CD4-positive, alpha-beta T cell treated with Interleukin-2 at 100 ng/mL for 4 hours (primary cell): ENCODE data around the gene ZRANB3.
"Not testable (repeated sequence)": the region's sequence is repeated elsewhere in the genome, so short reads cannot be mapped to it uniquely, and the experiment has no call there.

Source experiments
- DNase-seq: peaks from one replicate; pipeline ENCODE4 v3.0.0-alpha.2; 2020; ENCODE audit warnings: low spot score

The ZRANB3 gene

DNA sequence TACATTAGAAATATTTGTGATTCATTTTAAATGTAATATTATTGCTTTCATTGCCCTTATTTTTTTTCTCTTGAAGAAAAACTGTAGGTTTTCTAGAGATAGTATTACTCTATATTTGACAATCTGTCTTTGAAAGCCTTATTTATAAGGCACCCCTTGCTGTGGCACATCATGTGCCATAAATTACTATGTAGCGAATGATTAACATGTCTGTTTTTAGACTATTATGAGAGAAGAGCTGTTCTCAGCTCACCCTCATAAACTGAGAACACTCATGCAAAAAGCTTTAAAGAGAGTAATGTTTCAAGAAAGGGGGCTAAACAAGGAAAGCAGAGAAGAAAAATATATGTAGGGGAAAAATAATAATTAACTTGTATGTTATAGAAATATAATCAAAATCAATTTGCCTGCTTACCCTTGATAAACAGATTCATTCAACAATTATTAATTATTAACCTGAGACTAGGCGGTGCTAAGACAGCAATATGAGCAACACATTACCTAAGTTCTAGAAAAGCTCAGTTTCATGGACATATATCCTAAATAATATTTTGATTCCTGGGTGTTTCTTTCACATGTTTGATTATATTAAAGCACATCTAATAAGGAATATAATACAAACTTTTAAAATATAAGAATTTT is 409.9 kb downstream of the ZRANB3 start:
- DNase-seq = no peak

GRCh38 chr2:135119582-135119981 is 411.4 kb downstream of the ZRANB3 start:
- DNase-seq = no peak

DNA sequence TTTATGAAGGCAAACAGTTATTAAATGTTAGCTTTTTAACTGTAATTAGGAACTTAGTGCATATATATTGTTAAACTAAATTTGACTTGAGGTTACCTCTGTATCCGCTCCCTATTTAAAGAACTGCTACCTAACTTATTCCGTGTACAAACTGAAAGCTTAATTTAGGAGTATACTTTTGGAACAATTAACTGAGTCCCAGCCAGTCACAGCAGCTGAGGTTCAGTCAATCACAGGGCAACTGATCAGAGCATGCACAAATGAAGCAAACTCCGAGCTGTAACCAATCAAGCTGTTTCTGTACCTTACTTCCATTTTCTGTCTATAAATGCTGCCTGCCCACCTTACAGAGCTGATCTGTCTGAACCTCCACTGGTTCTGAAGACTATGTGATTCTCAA is 417.7 kb downstream of the ZRANB3 start:
- no peak for DNase-seq

- not testable (repeated sequence) for DNase-seq
Observed at GRCh38 chr2:135105513-135106316, 425.3 kb downstream of the ZRANB3 start.

DNA sequence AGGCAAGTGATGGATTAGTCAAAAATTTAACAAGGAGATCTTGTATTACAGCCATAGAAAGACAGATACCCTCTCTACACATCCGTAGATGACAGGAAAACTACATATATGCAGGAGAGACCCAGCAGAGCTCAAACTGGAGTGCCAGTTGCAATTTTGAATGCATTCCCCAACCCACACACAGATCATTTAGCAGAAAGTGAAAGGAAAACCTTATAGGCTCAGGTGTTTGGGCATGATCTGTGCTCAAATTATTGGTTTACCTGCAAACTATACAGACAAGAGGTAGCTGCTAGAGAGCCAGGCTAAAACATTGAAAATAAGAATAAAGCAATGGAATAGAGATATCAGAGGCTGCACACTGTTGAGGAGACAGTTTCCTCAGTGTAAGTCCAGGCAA is 427.2 kb downstream of the ZRANB3 start:
- no peak for DNase-seq

DNA sequence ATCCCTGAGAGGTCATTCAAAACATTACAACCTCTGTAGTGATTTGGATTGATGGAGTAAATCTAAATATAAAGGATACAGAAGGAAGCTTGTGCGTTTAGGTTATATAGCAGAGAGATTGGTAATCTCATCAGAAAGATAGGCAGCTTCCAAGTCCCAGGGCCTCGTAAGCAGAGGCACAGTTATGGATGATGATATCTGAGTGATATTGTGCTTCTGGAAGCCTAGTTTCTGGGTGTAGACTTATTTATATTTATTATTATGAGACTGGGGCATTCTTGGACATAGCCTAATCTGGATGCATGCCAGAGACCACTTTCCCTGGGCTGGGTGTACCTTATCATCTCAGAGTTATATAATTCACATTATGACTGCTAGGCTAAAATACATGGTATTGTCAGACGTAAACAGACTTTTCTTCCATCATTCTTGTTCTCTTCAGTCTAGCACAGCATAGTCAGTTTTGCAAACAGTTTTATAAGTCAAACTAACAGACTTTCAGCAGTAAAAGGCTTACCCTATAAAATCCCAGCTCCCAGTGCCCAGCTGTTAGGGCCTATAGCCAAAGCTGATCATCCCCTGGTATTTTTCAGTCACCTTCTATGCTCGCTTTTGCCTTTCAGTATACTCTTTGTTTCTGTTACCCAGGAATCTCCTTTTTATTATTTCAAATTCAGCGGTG is 431.1 kb downstream of the ZRANB3 start:
- DNase-seq = no peak

DNA sequence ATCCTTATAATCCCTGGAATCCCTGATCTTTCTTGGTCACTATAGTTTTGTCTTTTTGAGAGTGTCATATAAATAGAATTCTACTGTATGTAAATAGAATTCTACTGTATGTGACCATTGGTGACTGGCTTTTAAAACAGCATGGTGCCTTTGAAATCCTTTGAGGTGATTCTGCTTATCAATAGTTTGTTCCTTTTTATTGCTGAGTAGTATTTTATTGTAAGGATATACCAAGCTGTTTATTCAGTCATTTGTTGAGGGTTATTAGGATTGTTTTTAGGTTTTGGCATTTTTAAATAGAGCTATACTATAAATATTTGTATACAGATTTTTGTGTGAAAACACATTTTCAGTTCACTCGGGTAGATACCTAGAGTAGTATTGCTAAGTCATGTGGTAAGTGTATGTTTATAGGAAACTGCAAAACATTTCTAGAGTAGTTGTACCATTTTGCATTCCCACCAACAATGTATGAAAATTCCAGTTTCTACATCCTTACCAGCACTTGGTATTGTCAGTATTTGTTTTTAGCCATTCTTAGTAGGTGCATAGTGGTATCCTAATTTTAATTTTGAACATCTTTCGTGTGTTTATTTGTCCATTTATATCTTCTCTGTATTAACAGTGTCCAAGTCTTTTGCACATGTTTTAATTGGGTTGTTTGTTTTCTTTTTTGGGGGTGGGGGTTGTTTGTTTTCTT is 433.3 kb downstream of the ZRANB3 start:
- DNase-seq = no peak

DNA sequence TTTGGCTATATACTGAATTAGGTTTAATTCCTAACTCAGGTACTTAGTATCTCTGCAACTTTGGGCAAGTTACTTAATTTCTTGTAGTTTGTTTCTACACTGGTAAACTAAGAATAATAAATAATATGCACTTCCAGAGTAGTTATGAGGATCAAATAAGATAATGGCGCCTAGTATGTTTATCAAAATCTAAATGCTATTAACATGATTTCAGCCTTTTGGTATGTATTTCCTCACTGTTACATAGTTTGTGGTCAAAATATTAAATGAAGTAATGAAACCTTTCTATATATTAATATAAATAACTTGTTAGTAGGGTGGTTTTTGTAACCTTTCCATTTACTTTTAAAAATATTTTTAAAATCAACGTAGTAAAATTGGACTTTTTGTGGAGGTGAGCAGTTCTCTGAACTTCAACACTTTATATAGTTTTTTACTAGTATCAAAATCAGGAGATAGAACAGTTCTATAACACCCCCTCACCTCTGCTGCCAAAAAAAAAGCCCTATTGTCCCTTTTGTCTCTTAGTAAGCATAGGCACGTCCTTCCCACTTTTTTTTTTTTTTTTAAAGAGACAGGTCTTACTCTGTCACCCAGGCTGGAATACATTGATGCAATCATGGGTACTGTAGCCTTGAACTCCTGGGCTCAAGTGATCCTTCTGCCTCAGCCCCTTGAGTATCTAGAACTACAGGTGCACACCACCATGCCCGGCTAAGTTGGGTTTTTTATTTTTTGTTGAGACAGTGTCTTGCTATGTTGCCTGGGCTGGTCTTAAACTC is 434.2 kb downstream of the ZRANB3 start:
- DNase-seq = no peak

DNA sequence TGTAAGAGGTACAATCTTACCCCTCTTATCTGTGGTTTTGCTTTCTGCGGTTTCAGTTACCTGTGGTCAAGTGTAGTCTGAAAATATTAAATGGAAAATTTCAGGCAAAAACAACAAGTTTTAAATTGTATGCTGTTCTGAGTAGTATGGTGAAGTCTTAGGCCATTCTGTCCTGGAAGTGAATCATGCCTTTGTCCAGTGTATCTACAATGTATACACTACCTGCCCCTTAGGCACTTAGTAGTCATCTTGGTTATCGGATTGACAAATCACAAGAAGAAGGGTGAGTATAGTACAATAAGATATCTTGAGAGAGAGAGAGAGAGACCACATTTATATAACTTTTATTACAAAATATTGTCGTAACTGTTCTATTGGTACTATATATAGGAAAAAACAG is 435.4 kb downstream of the ZRANB3 start:
- no peak for DNase-seq

DNA sequence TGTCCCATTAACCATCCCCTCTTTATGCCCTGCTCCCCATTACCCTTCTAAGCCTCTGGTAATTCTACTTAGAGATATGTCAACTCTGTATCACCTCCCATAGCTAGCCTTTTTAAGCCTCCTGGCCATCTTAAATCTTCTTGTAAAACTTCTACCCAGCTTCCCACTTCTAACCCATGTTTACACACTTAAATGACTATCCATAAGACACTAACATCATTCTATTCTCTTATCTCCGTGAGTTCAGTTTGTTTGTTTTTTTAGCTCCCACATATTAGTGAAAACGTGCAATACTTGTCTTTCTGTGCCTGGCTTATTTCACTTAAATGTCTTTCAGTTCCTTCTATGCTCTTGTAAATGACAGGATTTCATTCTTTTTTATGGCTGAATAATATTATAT is 436.5 kb downstream of the ZRANB3 start:
- no peak for DNase-seq

- no peak for DNase-seq
Observed at GRCh38 chr2:135093670-135094330, 437.2 kb downstream of the ZRANB3 start.

- DNase-seq = no peak
Observed at GRCh38 chr2:135093193-135093592, 437.8 kb downstream of the ZRANB3 start.

- DNase-seq = no peak
Observed at GRCh38 chr2:135091681-135092080, 439.3 kb downstream of the ZRANB3 start.

GRCh38 chr2:135089597-135089996 is 441.4 kb downstream of the ZRANB3 start:
- not testable (repeated sequence) for DNase-seq
